Upper lobe of left lung (tissue), 4 donors: ENCODE data around the gene EMD.
A peak's percentile ranks its signal among the peaks of the same experiment; 100 is the strongest.

Experiments used
- EP300 ChIP-seq, 4 donors: sonication (generic); formaldehyde crosslinking; IDR thresholded peaks; one replicate each; pipeline ENCODE4 v1.5.1; 2017; ENCODE audit warnings: antibody characterized with exemption in 4 of 4, control low read depth in 2 of 4
- POLR2A ChIP-seq, 4 donors: fragments of 450-650 bp; IDR thresholded peaks; one replicate each; pipeline ENCODE4 v1.5.1; 2016 to 2017; ENCODE audit warnings: antibody characterized with exemption in 4 of 4, mild to moderate bottlenecking in 2 of 4
- POLR2AphosphoS5 ChIP-seq, 2 donors: sonication (generic); formaldehyde crosslinking; IDR thresholded peaks; one replicate each; pipeline ENCODE4 v1.5.1; 2017; ENCODE audit warnings: antibody characterized with exemption in 2 of 2
- TF ChIP-seq, protein P1 (sequence below), 6 experiments: fragments of 450-650 bp in 4 of 6; fragments of 200-600 bp in 2 of 6; sonication (generic) in 2 of 6; IDR thresholded peaks; one replicate each; pipeline ENCODE4 v1.5.1; 2016 to 2019; ENCODE audit warnings: antibody characterized with exemption in 6 of 6

DNA sequence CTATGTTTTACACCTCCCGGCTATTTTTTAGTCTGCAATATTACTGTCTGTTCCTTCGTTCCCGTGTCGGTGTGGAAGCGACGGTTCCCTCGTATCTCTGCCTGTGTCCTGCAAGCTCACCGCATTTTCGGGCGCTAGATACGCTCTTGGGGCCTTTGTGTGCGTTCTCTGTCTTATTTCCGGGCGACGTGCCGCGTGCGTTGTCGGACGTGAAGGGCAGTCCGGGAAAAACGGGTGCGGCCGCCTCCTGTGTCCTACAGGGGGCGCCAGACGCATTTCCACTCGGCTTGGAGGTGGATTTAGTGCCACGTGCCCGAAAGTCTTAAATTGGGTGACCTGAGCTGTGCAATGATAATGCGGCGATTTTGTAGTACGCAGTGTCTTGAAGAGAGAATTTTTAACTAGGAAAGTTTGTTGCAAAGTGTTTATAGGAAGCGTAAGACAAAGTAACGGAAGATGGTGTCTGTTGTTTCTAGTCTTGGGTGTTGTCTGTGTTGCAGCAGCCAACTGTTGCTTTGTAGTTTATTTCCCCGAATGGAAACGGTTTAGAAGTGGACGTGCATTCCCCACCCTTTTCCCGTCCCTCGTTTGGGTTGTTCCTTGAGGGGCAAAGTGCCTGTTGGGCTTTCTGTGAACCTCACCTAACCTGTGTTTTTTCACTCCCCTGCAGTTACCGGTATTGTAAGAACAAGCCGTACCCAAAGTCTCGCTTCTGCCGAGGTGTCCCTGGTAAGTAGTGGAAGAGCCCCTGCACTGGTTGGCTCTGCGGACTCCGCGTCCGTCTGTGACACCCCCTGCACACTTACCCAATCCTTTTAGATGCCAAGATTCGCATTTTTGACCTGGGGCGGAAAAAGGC is 19.8 kb downstream of the EMD start:
- TF ChIP-seq POLR2AphosphoS5 (IDR thresholded peaks at IDR 0.05) (peak in 1 of 2 donors; percentile 55), EP300 (IDR thresholded peaks at IDR 0.05) (no peak), POLR2A (IDR thresholded peaks at IDR 0.05) (no peak)
- TF ChIP-seq, protein P1, sequence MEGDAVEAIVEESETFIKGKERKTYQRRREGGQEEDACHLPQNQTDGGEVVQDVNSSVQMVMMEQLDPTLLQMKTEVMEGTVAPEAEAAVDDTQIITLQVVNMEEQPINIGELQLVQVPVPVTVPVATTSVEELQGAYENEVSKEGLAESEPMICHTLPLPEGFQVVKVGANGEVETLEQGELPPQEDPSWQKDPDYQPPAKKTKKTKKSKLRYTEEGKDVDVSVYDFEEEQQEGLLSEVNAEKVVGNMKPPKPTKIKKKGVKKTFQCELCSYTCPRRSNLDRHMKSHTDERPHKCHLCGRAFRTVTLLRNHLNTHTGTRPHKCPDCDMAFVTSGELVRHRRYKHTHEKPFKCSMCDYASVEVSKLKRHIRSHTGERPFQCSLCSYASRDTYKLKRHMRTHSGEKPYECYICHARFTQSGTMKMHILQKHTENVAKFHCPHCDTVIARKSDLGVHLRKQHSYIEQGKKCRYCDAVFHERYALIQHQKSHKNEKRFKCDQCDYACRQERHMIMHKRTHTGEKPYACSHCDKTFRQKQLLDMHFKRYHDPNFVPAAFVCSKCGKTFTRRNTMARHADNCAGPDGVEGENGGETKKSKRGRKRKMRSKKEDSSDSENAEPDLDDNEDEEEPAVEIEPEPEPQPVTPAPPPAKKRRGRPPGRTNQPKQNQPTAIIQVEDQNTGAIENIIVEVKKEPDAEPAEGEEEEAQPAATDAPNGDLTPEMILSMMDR (IDR thresholded peaks at IDR 0.05), result peak; percentile 74 to 89 (median 82)
